ENCODE results near the gene TMPRSS2. TPM values are rescaled to one million over a fixed set of nuclear protein-coding genes. Genes with fewer than 3 reads are reported as not detected.

Gene TMPRSS2
- total and polyA plus RNA-seq, 2 donors (not counting 3 experiments of a cell fraction or from before 2014, with no cell fraction given) = not detected

DNA sequence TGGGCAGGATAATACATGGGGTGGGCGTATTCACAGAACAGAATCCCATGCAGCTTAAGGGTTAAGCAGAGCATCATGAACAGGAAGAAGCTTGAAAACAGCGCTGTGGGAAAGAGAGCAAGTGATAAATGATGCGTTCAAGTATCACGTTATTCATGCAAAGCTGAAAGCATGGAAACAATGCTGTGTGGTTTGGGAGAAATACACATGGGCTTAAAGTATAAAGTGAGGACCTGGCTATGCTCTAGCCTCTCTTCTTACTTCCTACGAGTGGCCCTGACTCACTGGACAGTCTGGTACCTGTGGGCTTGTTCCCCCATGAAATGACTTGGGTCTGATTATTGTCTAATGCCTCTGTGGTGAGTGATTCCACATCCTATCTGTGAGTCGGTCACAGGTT lies 25.7 kb downstream of the TMPRSS2 start:
- FAIRE-seq = no peak

More for the DNA sequence above, 25.7 kb downstream of the TMPRSS2 start:
- Histone ChIP-seq H3K27me3 (ENCODE audit: control insufficient read depth in 2 of 2, insufficient read depth in 2 of 2, low read length in 2 of 2) (no peaks in the 10 kb centered on the region), H3K27ac (ENCODE audit: insufficient read depth, low read depth, low read length) (no peak overlapping the region), H3K9me1 (replicated peaks; ENCODE audit: control insufficient read depth, extremely low read depth, insufficient read depth, low read length) (no peaks in the 10 kb centered on the region), H3K79me2 (ENCODE audit: control insufficient read depth, insufficient read depth, low read length) (no peaks in the 10 kb centered on the region), H3K36me3 (ENCODE audit: control insufficient read depth in 2 of 2, extremely low read depth in 1 of 2, insufficient read depth in 2 of 2, low read length in 2 of 2) (no peaks in the 10 kb centered on the region), H3K9ac (replicated peaks; ENCODE audit: extremely low read depth, insufficient read depth, low read length) (no peak overlapping the region), H4K20me1 (replicated peaks; ENCODE audit: control insufficient read depth, extremely low read depth, insufficient read depth, low read length) (no peaks in the 10 kb centered on the region), H3K9me3 (replicated peaks; ENCODE audit: control insufficient read depth, insufficient read depth, low read length) (no peaks in the 10 kb centered on the region), H3K4me3 (replicated peaks in 1 of 3; ENCODE audit: insufficient read depth in 1 of 3, low read depth in 1 of 3, low read length in 3 of 3) (no peak overlapping the region), H2AFZ (ENCODE audit: low read depth, low read length) (no peak overlapping the region), H3K4me2 (ENCODE audit: insufficient read depth, low read length) (no peak overlapping the region), H3K4me1 (ENCODE audit: control insufficient read depth, extremely low read depth, insufficient read depth, low read length) (no peaks in the 10 kb centered on the region)
- TF ChIP-seq POLR2A (IDR thresholded peaks at IDR 0.05; ENCODE audit: low read depth, low read length) (no peak), POLR2AphosphoS5 (IDR thresholded peaks at IDR 0.05; ENCODE audit: insufficient read depth, low read depth, low read length) (no peak), CTCF (IDR thresholded peaks at IDR 0.05; ENCODE audit: extremely low read depth in 1 of 2, insufficient read depth in 1 of 2, low read depth in 1 of 2, low read length in 2 of 2) (no peak), JUN (IDR thresholded peaks at IDR 0.05; ENCODE audit: borderline replicate concordance, insufficient read depth, insufficient read length, low read depth) (no peak), EZH2 (IDR thresholded peaks at IDR 0.05; ENCODE audit: borderline replicate concordance, low read depth, low read length, severe bottlenecking) (no peak), MYC (IDR thresholded peaks at IDR 0.05; ENCODE audit: low read depth, low read length) (no peak), FOS (IDR thresholded peaks at IDR 0.05; ENCODE audit: borderline replicate concordance, insufficient read depth, low read length) (no peak), GATA2 (IDR thresholded peaks at IDR 0.05; ENCODE audit: insufficient read depth, insufficient read length, low read depth, low read length) (no peak)
- TF ChIP-seq, protein P1, sequence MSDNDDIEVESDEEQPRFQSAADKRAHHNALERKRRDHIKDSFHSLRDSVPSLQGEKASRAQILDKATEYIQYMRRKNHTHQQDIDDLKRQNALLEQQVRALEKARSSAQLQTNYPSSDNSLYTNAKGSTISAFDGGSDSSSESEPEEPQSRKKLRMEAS (IDR thresholded peaks at IDR 0.05; ENCODE audit: insufficient read depth, insufficient read length) = no peak
- DNase-seq (ENCODE audit: low read depth, low spot score) = no peak
- BruUV-seq (replicated peaks) = no TSS peak
- intact Hi-C loops (cut with micrococcal nuclease) = no loop called here
- POLR2A ChIA-PET = no interaction called here
- dilution Hi-C loops (cut with MboI; ENCODE audit: extremely low pct_ligation_motif_present, low sequenced_read_pairs) = no loop called here
- CTCF ChIA-PET = no interaction called here

All from endothelial cell of umbilical vein (primary cell).